Loucy (cell line): ENCODE results near the gene CHAC2.
A peak's percentile ranks its signal among the peaks of the same experiment; 100 is the strongest.

Experiments used
- H2AFZ ChIP-seq: fragments of 200-600 bp; sonication (generic); 2 replicates; pipeline ENCODE4 v1.6.0; 2016; ENCODE audit warnings: antibody characterized with exemption, mild to moderate bottlenecking, low read length, moderate library complexity
- H3F3A ChIP-seq: fragments of 200-600 bp; 2 replicates; pipeline ENCODE4 v1.6.0; 2016; ENCODE audit warnings: antibody characterized with exemption, low read depth, mild to moderate bottlenecking
- H3K27me3 ChIP-seq: fragments of 200-600 bp; sonication (generic); 2 replicates; pipeline ENCODE4 v1.6.1; 2014; ENCODE audit warnings: low read length, mild to moderate bottlenecking; ENCODE audit not compliant: insufficient read depth, poor library complexity, severe bottlenecking
- H3K36me3 ChIP-seq: fragments of 200-600 bp; sonication (generic); 2 replicates; pipeline ENCODE4 v1.6.1; 2016; ENCODE audit warnings: low read length; ENCODE audit not compliant: insufficient read depth
- H3K4me1 ChIP-seq: fragments of 200-600 bp; sonication (generic); 2 replicates; pipeline ENCODE4 v1.5.1; 2014; ENCODE audit warnings: low read length, mild to moderate bottlenecking; ENCODE audit not compliant: insufficient read depth, poor library complexity, severe bottlenecking
- H3K4me2 ChIP-seq: fragments of 200-600 bp; sonication (generic); 2 replicates; pipeline ENCODE4 v1.6.0; 2014; ENCODE audit warnings: antibody characterized with exemption, low read length, low read depth, mild to moderate bottlenecking; ENCODE audit not compliant: poor library complexity, severe bottlenecking
- H3K4me3 ChIP-seq: fragments of 200-600 bp; sonication (generic); 2 replicates; pipeline ENCODE4 v1.5.1; 2014; ENCODE audit warnings: low read length, mild to moderate bottlenecking, mixed read lengths; ENCODE audit not compliant: poor library complexity, severe bottlenecking
- H3K79me2 ChIP-seq: fragments of 200-600 bp; sonication (generic); 2 replicates; pipeline ENCODE4 v1.6.1; 2014; ENCODE audit warnings: low read length; ENCODE audit not compliant: insufficient read depth
- H3K9ac ChIP-seq: fragments of 200-600 bp; sonication (generic); 2 replicates; pipeline ENCODE4 v1.6.0; 2014; ENCODE audit warnings: mild to moderate bottlenecking, low read depth, low read length, moderate library complexity; ENCODE audit not compliant: poor library complexity, severe bottlenecking
- H3K9me2 ChIP-seq: fragments of 200-600 bp; sonication (generic); replicated peaks from 2 replicates; pipeline ENCODE4 v1.6.1; 2016; ENCODE audit warnings: low read depth, low read length, mixed read lengths
- H3K9me3 ChIP-seq: fragments of 200-600 bp; sonication (generic); 2 replicates; pipeline ENCODE4 v1.6.1; 2014; ENCODE audit warnings: mild to moderate bottlenecking, antibody characterized with exemption, low read length, low read depth; ENCODE audit not compliant: insufficient read depth
- H4K20me1 ChIP-seq: fragments of 200-600 bp; sonication (generic); 2 replicates; pipeline ENCODE4 v1.6.0; 2014; ENCODE audit warnings: antibody characterized with exemption, low read length, mild to moderate bottlenecking; ENCODE audit not compliant: insufficient read depth, poor library complexity, severe bottlenecking
- CTCF ChIP-seq: fragments of 200-600 bp; sonication (generic); conservative IDR thresholded peaks from 2 replicates; pipeline ENCODE4 v1.5.1; 2014; ENCODE audit warnings: mild to moderate bottlenecking, antibody characterized with exemption, low read length
- EZH2phosphoT487 ChIP-seq: fragments of 200-600 bp; IDR thresholded peaks from 2 replicates; pipeline ENCODE4 v1.6.1; 2018; ENCODE audit warnings: antibody characterized with exemption, mild to moderate bottlenecking, moderate library complexity, borderline replicate concordance

CHAC2 gene

GRCh38 chr2:53778536-53779162 lies 11.0 kb downstream of the CHAC2 start:
- H3F3A ChIP-seq, result no peaks in the 10 kb centered on the region
- H3K36me3 ChIP-seq, result peaks cover 22% of the 10 kb centered on the region
- H3K27me3 ChIP-seq, result no peaks in the 10 kb centered on the region
- no peak overlapping the region for H3K9ac ChIP-seq
- H3K4me2 ChIP-seq, result no peak overlapping the region
- H2AFZ ChIP-seq, result no peak overlapping the region
- H3K4me1 ChIP-seq, result peaks cover 27% of the 10 kb centered on the region
- H3K4me3 ChIP-seq, result no peak overlapping the region
- TF ChIP-seq CTCF, result no peak
- no peak for TF ChIP-seq EZH2phosphoT487
- H3K9me3 ChIP-seq, result no peaks in the 10 kb centered on the region
- H3K79me2 ChIP-seq, result peaks cover 97% of the 10 kb centered on the region
- H3K9me2 ChIP-seq, result no peaks in the 10 kb centered on the region
- peaks cover 40% of the 10 kb centered on the region for H4K20me1 ChIP-seq

GRCh38 chr2:53780056-53780455 lies 12.5 kb downstream of the CHAC2 start:
- Histone ChIP-seq H3K36me3 (peaks cover 12% of the 10 kb centered on the region), H3K79me2 (peaks cover 97% of the 10 kb centered on the region), H3K9me2 (no peaks in the 10 kb centered on the region), H2AFZ (no peak overlapping the region), H3K27me3 (no peaks in the 10 kb centered on the region), H3K9me3 (no peaks in the 10 kb centered on the region), H3F3A (no peaks in the 10 kb centered on the region), H4K20me1 (peaks cover 50% of the 10 kb centered on the region), H3K4me1 (peaks cover 40% of the 10 kb centered on the region), H3K4me3 (no peak overlapping the region), H3K4me2 (peak overlapping the region; percentile 91), H3K9ac (no peak overlapping the region)
- TF ChIP-seq CTCF (no peak), EZH2phosphoT487 (no peak)

DNA sequence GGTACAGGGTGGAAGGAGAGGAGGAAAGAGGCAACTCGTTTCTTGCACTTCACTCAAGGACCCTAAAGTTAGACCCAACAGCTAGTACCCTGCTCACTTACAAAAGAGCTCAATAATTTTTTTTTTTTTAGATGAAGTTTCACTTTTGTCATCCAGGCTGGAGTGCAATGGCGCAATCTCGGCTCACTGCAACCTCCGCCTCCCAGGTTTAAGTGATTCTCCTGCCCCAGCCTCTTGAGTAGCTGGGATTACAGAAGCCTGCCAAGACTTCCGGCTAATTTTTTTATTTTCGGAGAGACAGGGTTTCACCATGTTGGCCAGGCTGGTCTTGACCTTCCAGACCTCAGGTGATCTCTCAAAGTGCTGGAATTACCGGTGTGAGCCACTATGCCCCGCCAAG lies 15.1 kb downstream of the CHAC2 start:
- Histone ChIP-seq H3K4me3 (peak overlapping the region; percentile 28), H3K9me3 (no peaks in the 10 kb centered on the region), H3K36me3 (peaks cover 6% of the 10 kb centered on the region), H3K27me3 (no peaks in the 10 kb centered on the region), H3K9me2 (no peaks in the 10 kb centered on the region), H3K79me2 (peaks cover 96% of the 10 kb centered on the region), H3F3A (no peaks in the 10 kb centered on the region), H2AFZ (no peak overlapping the region), H3K9ac (peak overlapping the region; percentile 94), H4K20me1 (peaks cover 46% of the 10 kb centered on the region), H3K4me1 (peaks cover 49% of the 10 kb centered on the region), H3K4me2 (peak overlapping the region; percentile 91)
- no peak for TF ChIP-seq CTCF
- no peak for TF ChIP-seq EZH2phosphoT487
